Right lobe of liver (tissue), 6 donors: ENCODE data around the gene KCNMA1. TPM values are rescaled to one million over a fixed set of nuclear protein-coding genes. Genes with fewer than 3 reads are reported as not detected.

Source experiments
- ATAC-seq, 4 donors: fragments of 200-7000 bp; cut with Tn5 transposase; one replicate each; pipeline ENCODE4 v1.9.1; 2020; ENCODE audit warnings: mild to moderate bottlenecking in 4 of 4, moderate library complexity in 4 of 4
- DNase-seq, 3 donors: peaks; one replicate each; pipeline ENCODE4 v3.0.0-alpha.2; 2020
- H3K27ac ChIP-seq, 3 donors: fragments of 200-600 bp; one replicate each; pipeline ENCODE4 v1.8.0; 2022
- H3K27me3 ChIP-seq, 2 donors: fragments of 200-600 bp; one replicate each; pipeline ENCODE4 v1.8.0; 2022
- H3K36me3 ChIP-seq, 4 donors: fragments of 200-600 bp; sonication (generic) in 1 of 4; one replicate each; pipeline versions ENCODE4 v1.5.1 to v1.8.0; 2017 to 2022; ENCODE audit warnings: control low read depth in 1 of 4
- H3K4me1 ChIP-seq, 4 donors: fragments of 200-600 bp; sonication (generic) in 1 of 4; one replicate each; pipeline versions ENCODE4 v1.5.1 to v1.8.0; 2017 to 2022; ENCODE audit warnings: control low read depth in 1 of 4
- H3K4me3 ChIP-seq, 3 donors: fragments of 200-600 bp; one replicate each; pipeline ENCODE4 v1.8.0; 2022
- H3K9me3 ChIP-seq, 4 donors: fragments of 200-600 bp; sonication (generic) in 1 of 4; one replicate each; pipeline versions ENCODE4 v1.5.1 to v1.8.0; 2017 to 2022; ENCODE audit warnings: control low read depth in 1 of 4
- POLR2A ChIP-seq: fragments of 450-650 bp; IDR thresholded peaks from one replicate; pipeline ENCODE4 v1.6.1; 2017; ENCODE audit warnings: antibody characterized with exemption, mild to moderate bottlenecking
- WGBS: methylation state at CpG from one replicate; pipeline ENCODE4 v1.1.6; 2018; ENCODE audit warnings: low coverage, low lambda C conversion rate; ENCODE audit not compliant: insufficient coverage; ENCODE audit errors: missing lambda C conversion rate; 5-methylcytosine and 5-hydroxymethylcytosine counted together
- intact Hi-C, 2 donors: fragments of 100-400 bp; cut with DNase I; formaldehyde crosslinking; loops; one replicate each; pipeline versions ENCODE4 v1.11.2 to v1.14.1; 2022
- total RNA-seq, 6 experiments: library from RNA; depleted of rRNA in 2 of 6; stranded (reverse); fragments of >200 nt in 2 of 6; fragmentation: NEBNext Ultra II Directional in 3 of 6; extraction: Animal tissue kit (Norgen Biotek cat#: 25700) in 3 of 6; gene quantifications; one replicate each; pipeline versions ENCODE4 v1.1.0 to v1.2.4, GENCODE V29; 2016 to 2023
- TF ChIP-seq, protein P1 (sequence below), 4 donors: fragments of 200-600 bp in 3 of 4; fragments of 450-650 bp in 1 of 4; IDR thresholded peaks; one replicate each; pipeline versions ENCODE4 v1.5.1 to v1.8.0; 2016 to 2022; ENCODE audit warnings: antibody characterized with exemption in 4 of 4, mild to moderate bottlenecking in 2 of 4
- donor health status: DM: no; HTN: yes; CAD: no.
- donor health status: DM: no; HTN: no; CAD: no.
- donor health status: DM: no; HTN: no; CAD: no.
- donor health status: DM: no; HTN: yes; CAD: no.
- donor health status: DM: no; HTN: yes; CAD: no.

The KCNMA1 gene
- total RNA-seq, 6 experiments from 2014 or later, result 5.7 to 48.0 (median 15.1) TPM

DNA sequence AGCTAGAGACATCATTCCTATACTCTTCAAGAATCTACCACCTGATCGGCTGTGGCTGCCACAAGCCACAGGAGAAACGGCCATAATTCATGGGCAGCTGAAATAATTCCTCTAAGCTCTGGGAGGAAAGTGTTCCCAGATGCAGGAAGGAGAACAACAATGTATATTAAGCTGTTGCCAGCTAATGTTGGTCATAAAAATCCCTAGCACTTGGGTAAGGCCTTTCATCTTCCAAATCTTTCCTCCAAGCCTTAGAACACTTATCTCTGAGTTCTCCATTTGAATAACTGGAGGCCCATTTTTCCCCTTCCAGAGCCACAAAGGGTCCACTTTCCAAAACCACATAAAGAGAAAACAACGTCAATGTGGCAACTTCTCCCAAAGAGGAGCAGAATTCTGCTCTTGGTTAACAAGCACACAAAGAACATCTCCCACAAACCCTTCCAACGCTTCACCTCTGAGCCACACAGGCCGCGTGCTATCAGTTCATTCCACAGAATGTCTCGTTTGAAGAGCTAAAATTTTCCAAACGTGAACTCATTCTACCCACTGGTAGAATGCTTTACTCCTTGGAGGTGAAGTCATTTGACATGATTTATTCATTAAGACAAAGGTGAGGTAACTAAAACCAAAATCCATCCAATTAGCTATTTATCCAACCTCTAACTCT, 11.2 kb downstream of the KCNMA1 start:
- no peak overlapping the region for H3K4me3 ChIP-seq
- no peaks in the 10 kb centered on the region for H3K9me3 ChIP-seq
- no peak for TF ChIP-seq POLR2A
- TF ChIP-seq, protein P1, sequence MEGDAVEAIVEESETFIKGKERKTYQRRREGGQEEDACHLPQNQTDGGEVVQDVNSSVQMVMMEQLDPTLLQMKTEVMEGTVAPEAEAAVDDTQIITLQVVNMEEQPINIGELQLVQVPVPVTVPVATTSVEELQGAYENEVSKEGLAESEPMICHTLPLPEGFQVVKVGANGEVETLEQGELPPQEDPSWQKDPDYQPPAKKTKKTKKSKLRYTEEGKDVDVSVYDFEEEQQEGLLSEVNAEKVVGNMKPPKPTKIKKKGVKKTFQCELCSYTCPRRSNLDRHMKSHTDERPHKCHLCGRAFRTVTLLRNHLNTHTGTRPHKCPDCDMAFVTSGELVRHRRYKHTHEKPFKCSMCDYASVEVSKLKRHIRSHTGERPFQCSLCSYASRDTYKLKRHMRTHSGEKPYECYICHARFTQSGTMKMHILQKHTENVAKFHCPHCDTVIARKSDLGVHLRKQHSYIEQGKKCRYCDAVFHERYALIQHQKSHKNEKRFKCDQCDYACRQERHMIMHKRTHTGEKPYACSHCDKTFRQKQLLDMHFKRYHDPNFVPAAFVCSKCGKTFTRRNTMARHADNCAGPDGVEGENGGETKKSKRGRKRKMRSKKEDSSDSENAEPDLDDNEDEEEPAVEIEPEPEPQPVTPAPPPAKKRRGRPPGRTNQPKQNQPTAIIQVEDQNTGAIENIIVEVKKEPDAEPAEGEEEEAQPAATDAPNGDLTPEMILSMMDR (IDR thresholded peaks at IDR 0.05), result no peak
- no peaks in the 10 kb centered on the region for H3K36me3 ChIP-seq
- H3K27ac ChIP-seq, result no peak overlapping the region
- H3K27me3 ChIP-seq, result no peaks in the 10 kb centered on the region
- H3K4me1 ChIP-seq, result no peaks in the 10 kb centered on the region
- no peak for ATAC-seq
- 75% methylated on average over 8 of the region's 8 CpGs for WGBS
- DNase-seq, result no peak
- intact Hi-C loops, result no loop called here

DNA sequence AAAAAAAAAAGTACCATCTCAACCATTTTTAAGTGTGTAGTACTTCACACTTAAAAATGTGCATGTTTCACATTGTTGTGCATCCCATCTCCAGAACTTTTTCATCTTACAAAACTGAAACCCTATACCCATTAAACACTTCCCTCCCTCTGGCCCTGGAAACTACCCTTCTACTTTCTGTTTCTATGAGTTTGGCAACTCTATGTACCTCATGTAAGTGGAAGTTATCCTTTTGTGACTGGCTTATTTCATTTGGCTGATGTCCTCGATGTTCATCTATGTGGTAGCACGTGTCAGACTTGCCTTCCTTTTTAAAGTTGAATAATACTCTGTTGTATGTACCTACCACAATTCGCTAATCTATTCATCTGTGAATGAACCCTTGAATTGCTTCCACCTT, 12.2 kb downstream of the KCNMA1 start:
- H3K4me1 ChIP-seq, result peaks cover 0 to 2% (median 0%) of the 10 kb centered on the region in 4 donors
- no peak for DNase-seq
- 73% methylated on average over 3 of the region's 3 CpGs for WGBS
- no peaks in the 10 kb centered on the region for H3K27me3 ChIP-seq
- ATAC-seq, result peak; percentile 24 to 75 (median 50)
- H3K9me3 ChIP-seq, result no peaks in the 10 kb centered on the region
- H3K27ac ChIP-seq, result no peak overlapping the region
- no peak for TF ChIP-seq POLR2A
- TF ChIP-seq, protein P1 (IDR thresholded peaks at IDR 0.05), result no peak
- intact Hi-C loops, result no loop called here
- no peaks in the 10 kb centered on the region for H3K36me3 ChIP-seq
- H3K4me3 ChIP-seq, result no peak overlapping the region

DNA sequence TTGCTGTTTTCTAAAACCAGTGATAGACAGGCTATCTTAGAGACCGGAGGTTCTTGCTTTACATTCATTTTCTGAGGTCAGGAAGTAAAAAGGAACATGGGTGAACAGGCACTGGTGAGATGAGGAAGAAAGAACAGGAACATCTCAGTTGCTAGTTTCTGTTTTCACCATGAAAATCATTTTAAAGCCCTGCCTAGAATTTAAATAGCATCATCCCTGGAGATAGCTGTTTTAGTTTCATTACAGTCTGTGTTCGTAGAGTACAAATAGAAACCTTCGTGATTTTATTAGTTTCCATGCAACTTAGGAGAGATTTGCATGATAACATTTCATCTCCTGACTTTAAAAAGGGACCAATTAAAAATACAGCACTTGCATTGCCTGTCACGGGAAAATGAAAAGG, 14.7 kb downstream of the KCNMA1 start:
- no peaks in the 10 kb centered on the region for H3K36me3 ChIP-seq
- intact Hi-C loops, result no loop called here
- peak in 2 of 4 donors; percentile 32 to 33 for ATAC-seq
- H3K27me3 ChIP-seq, result no peaks in the 10 kb centered on the region
- WGBS, result 47% methylated on average over 4 of the region's 4 CpGs
- no peak overlapping the region for H3K27ac ChIP-seq
- no peak for DNase-seq
- H3K4me1 ChIP-seq, result peaks cover 0 to 7% (median 0%) of the 10 kb centered on the region in 4 donors
- no peak overlapping the region for H3K4me3 ChIP-seq
- H3K9me3 ChIP-seq, result no peaks in the 10 kb centered on the region
- TF ChIP-seq POLR2A, result no peak
- TF ChIP-seq, protein P1 (IDR thresholded peaks at IDR 0.05), result no peak

DNA sequence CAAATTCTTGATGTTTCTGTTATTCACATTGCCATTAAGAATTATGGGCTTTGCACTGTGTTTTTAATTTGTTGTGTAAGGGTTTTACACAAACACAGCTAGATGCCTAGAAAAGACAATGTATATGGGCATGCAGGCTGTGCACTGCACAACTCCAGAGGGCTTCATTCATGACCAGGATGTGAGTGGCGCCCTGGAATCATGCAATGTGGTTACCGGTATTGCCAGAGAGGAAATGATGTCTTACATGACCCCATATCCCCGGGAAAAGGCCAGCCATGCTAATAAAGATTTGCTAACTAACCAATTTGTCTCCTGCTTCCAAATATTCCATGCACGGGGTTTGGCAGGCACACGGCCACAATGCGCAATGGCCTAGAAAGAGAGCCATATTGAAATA, 16.9 kb downstream of the KCNMA1 start:
- WGBS, result 52% methylated on average over 6 of the region's 6 CpGs
- Histone ChIP-seq H3K4me3 (no peak overlapping the region), H3K27me3 (no peaks in the 10 kb centered on the region), H3K9me3 (no peaks in the 10 kb centered on the region), H3K27ac (no peak overlapping the region), H3K4me1 (peaks cover 0 to 7% (median 0%) of the 10 kb centered on the region in 4 donors), H3K36me3 (no peaks in the 10 kb centered on the region)
- intact Hi-C loops, result no loop called here
- ATAC-seq (no peak), DNase-seq (no peak)
- TF ChIP-seq, protein P1 (IDR thresholded peaks at IDR 0.05), result no peak
- TF ChIP-seq POLR2A, result no peak
